Lower leg skin (tissue), 3 donors: Measurements from ENCODE around the gene FLNB.

ENCODE experiments used
- CTCF ChIP-seq, 3 donors: fragments of 450-650 bp; IDR thresholded peaks; one replicate each; pipeline ENCODE4 v1.5.1; 2016; ENCODE audit warnings: antibody characterized with exemption in 3 of 3, mild to moderate bottlenecking in 3 of 3, moderate library complexity in 2 of 3
- POLR2A ChIP-seq, 2 donors: fragments of 450-650 bp; IDR thresholded peaks; one replicate each; pipeline ENCODE4 v1.6.1; 2016 to 2017; ENCODE audit warnings: antibody characterized with exemption in 2 of 2, mild to moderate bottlenecking in 1 of 2, moderate library complexity in 1 of 2

GRCh38 chr3:58152225-58153015, 144.2 kb downstream of the FLNB start:
- TF ChIP-seq CTCF (IDR thresholded peaks at IDR 0.05) (no peak), POLR2A (IDR thresholded peaks at IDR 0.05) (no peak)
